Endothelial cell of umbilical vein (primary cell): ENCODE data around the gene THSD4. TPM values are rescaled to one million over a fixed set of nuclear protein-coding genes. Genes with fewer than 3 reads are reported as not detected.

Source experiments
- BruUV-seq: library from RNA; stranded (reverse); fragments of 400-500 nt; replicated peaks from 2 replicates; lab custom pipeline; 2021; lab: Mats Ljungman, UMichigan
- CTCF ChIA-PET: fragments of 300-600, 350-600 bp; sonication (Branson Sonifier 250); formaldehyde crosslinking; loops from one replicate; lab custom pipeline; 2021; ENCODE audit warnings: antibody characterized with exemption, inconsistent platforms; lab: Charles Lee
- POLR2A ChIA-PET: fragments of 300-600, 350-600 bp; sonication (Branson Sonifier 250); formaldehyde crosslinking; loops from one replicate; lab custom pipeline; 2021; ENCODE audit warnings: antibody characterized with exemption, inconsistent platforms; lab: Charles Lee
- DNase-seq: peaks from one replicate; pipeline ENCODE4 v3.0.0-alpha.2; 2011; ENCODE audit warnings: low read depth, low spot score
- FAIRE-seq: peaks from 2 replicates; lab custom pipeline; 2011; peaks lifted over from hg19 to GRCh38; lab: Jason Lieb, UNC
- H2AFZ ChIP-seq: 2 replicates; pipeline ENCODE4 v1.6.0; 2012; ENCODE audit warnings: low read depth, low read length, control low read depth, inconsistent platforms
- H3K27ac ChIP-seq: 2 replicates; pipeline ENCODE4 v1.5.1; 2011; ENCODE audit warnings: low read depth, mild to moderate bottlenecking, control low read depth, low read length, moderate library complexity; ENCODE audit not compliant: insufficient read depth
- H3K27me3 ChIP-seq, 2 experiments: 2 replicates each; pipeline versions ENCODE4 v1.6.0 to v1.6.1; 2011; ENCODE audit warnings: low read length in 2 of 2, mixed read lengths in 1 of 2; ENCODE audit not compliant: control insufficient read depth in 2 of 2, insufficient read depth in 2 of 2
- H3K36me3 ChIP-seq, 2 experiments: 2 replicates in 1 of 2; 3 replicates in 1 of 2; pipeline ENCODE4 v1.5.1; 2011; ENCODE audit warnings: low read length in 2 of 2, mild to moderate bottlenecking in 1 of 2, moderate library complexity in 1 of 2; ENCODE audit not compliant: control insufficient read depth in 2 of 2, insufficient read depth in 2 of 2; ENCODE audit errors: extremely low read depth in 1 of 2
- H3K4me1 ChIP-seq: 3 replicates; pipeline ENCODE4 v1.5.1; 2011; ENCODE audit warnings: mild to moderate bottlenecking, low read length; ENCODE audit not compliant: control insufficient read depth, insufficient read depth; ENCODE audit errors: extremely low read depth
- H3K4me2 ChIP-seq: 2 replicates; pipeline ENCODE4 v1.6.1; 2011; ENCODE audit warnings: low read length, control low read depth, mixed read lengths; ENCODE audit not compliant: insufficient read depth
- H3K4me3 ChIP-seq, 3 experiments: fragments of 200-600 bp in 1 of 3; sonication (generic), shearing (Covaris generic) in 1 of 3; replicated peaks in 1 of 3; 2 replicates each; pipeline ENCODE4 v1.5.1; 2011 to 2016; ENCODE audit warnings: control low read depth in 3 of 3, low read length in 3 of 3, mild to moderate bottlenecking in 2 of 3, inconsistent platforms in 1 of 3, low read depth in 1 of 3, moderate library complexity in 1 of 3; ENCODE audit not compliant: insufficient read depth in 1 of 3
- H3K79me2 ChIP-seq: 2 replicates; pipeline ENCODE4 v1.6.0; 2012; ENCODE audit warnings: low read length, inconsistent platforms; ENCODE audit not compliant: control insufficient read depth, insufficient read depth
- H3K9ac ChIP-seq: replicated peaks from 2 replicates; pipeline ENCODE3; 2011; ENCODE audit warnings: low read length, control low read depth; ENCODE audit not compliant: insufficient read depth; ENCODE audit errors: extremely low read depth
- H3K9me1 ChIP-seq: replicated peaks from 3 replicates; pipeline ENCODE4 v1.6.0; 2011; ENCODE audit warnings: mild to moderate bottlenecking, low read length; ENCODE audit not compliant: control insufficient read depth, insufficient read depth; ENCODE audit errors: extremely low read depth
- H3K9me3 ChIP-seq: replicated peaks from 2 replicates; pipeline ENCODE4 v1.5.1; 2012; ENCODE audit warnings: low read length, inconsistent platforms; ENCODE audit not compliant: control insufficient read depth, insufficient read depth
- H4K20me1 ChIP-seq: replicated peaks from 2 replicates; pipeline ENCODE3; 2011; ENCODE audit warnings: mild to moderate bottlenecking, low read length; ENCODE audit not compliant: control insufficient read depth, insufficient read depth; ENCODE audit errors: extremely low read depth
- CTCF ChIP-seq, 2 donors: IDR thresholded peaks; 1 replicate in 1 of 2; 2 replicates in 1 of 2; pipeline ENCODE4 v1.5.1; 2011; ENCODE audit warnings: low read length in 2 of 2, mild to moderate bottlenecking in 2 of 2, moderate library complexity in 2 of 2, control low read depth in 1 of 2, inconsistent platforms in 1 of 2, low read depth in 1 of 2; ENCODE audit not compliant: insufficient read depth in 1 of 2; ENCODE audit errors: extremely low read depth in 1 of 2
- EZH2 ChIP-seq: IDR thresholded peaks from 2 replicates; pipeline ENCODE4 v1.6.1; 2012; ENCODE audit warnings: borderline replicate concordance, low read depth, mild to moderate bottlenecking, moderate library complexity, low read length, inconsistent platforms; ENCODE audit not compliant: severe bottlenecking
- FOS ChIP-seq: IDR thresholded peaks from 2 replicates; pipeline ENCODE4 v1.6.1; 2011; ENCODE audit warnings: mild to moderate bottlenecking, low read length, moderate library complexity, borderline replicate concordance; ENCODE audit not compliant: insufficient read depth
- GATA2 ChIP-seq: IDR thresholded peaks from 2 replicates; pipeline ENCODE4 v1.7.0; 2011; ENCODE audit warnings: low read depth, mild to moderate bottlenecking, moderate library complexity, mixed read lengths, low read length; ENCODE audit not compliant: insufficient read length, insufficient read depth
- JUN ChIP-seq: IDR thresholded peaks from 2 replicates; pipeline ENCODE4 v1.6.1; 2011; ENCODE audit warnings: borderline replicate concordance, low read depth; ENCODE audit not compliant: insufficient read length, insufficient read depth
- MYC ChIP-seq: IDR thresholded peaks from one replicate; pipeline ENCODE4 v1.6.1; 2011; ENCODE audit warnings: mild to moderate bottlenecking, low read depth, low read length
- POLR2A ChIP-seq: IDR thresholded peaks from 2 replicates; pipeline ENCODE4 v1.6.1; 2012; ENCODE audit warnings: low read depth, mild to moderate bottlenecking, control low read depth, low read length
- POLR2AphosphoS5 ChIP-seq: IDR thresholded peaks from 2 replicates; pipeline ENCODE4 v1.6.1; 2012; ENCODE audit warnings: low read depth, mild to moderate bottlenecking, control low read depth, low read length, moderate library complexity; ENCODE audit not compliant: insufficient read depth
- dilution Hi-C: fragments of 300-500 bp; cut with MboI; formaldehyde crosslinking; loops from one replicate; pipeline ENCODE4 v1.15.0; 2019; ENCODE audit warnings: low sequenced_read_pairs; ENCODE audit not compliant: extremely low pct_ligation_motif_present
- intact Hi-C: fragments of 100-400 bp; cut with micrococcal nuclease; formaldehyde crosslinking; loops from one replicate; pipeline ENCODE4 v1.10.0; 2022
- polyA plus RNA-seq, 4 experiments: library from polyadenylated mRNA; depleted of rRNA in 3 of 4; stranded (reverse) in 3 of 4; unstranded in 1 of 4; fragments of >200 nt; gene quantifications; 2 replicates each; pipeline versions ENCODE4 v1.2.1 to v1.2.3, GENCODE V29; 2011 to 2012; ENCODE audit warnings: missing spikeins in 1 of 4
- total RNA-seq: library from RNA; stranded (reverse); gene quantifications from 2 replicates; pipeline ENCODE4 v1.2.3, GENCODE V29; 2021
- TF ChIP-seq, protein P1 (sequence below): IDR thresholded peaks from 2 replicates; pipeline ENCODE4 v1.6.1; 2011; ENCODE audit not compliant: insufficient read depth, insufficient read length

Gene THSD4
- total and polyA plus RNA-seq, 2 donors (not counting 3 experiments of a cell fraction or from before 2014, with no cell fraction given): 9.9 to 25.4 TPM

GRCh38 chr15:71643918-71644317 is 528.6 kb downstream of the THSD4 start:
- Histone ChIP-seq H3K4me3 (no peak overlapping the region), H4K20me1 (no peaks in the 10 kb centered on the region), H3K36me3 (no peaks in the 10 kb centered on the region), H2AFZ (no peak overlapping the region), H3K79me2 (no peaks in the 10 kb centered on the region), H3K4me2 (no peak overlapping the region), H3K27ac (no peak overlapping the region), H3K9ac (no peak overlapping the region), H3K27me3 (peaks cover 0 to 2% of the 10 kb centered on the region in 2 experiments), H3K9me3 (no peaks in the 10 kb centered on the region), H3K4me1 (no peaks in the 10 kb centered on the region), H3K9me1 (no peaks in the 10 kb centered on the region)
- ChIA-PET CTCF (interaction anchor here (0.8 to 1.5 kb wide), 4 partner anchors 10 to 197 kb away, joined by 3 to 4 read pairs (median 4); no protein-coding TSS in a partner anchor), POLR2A (no interaction called here)
- dilution Hi-C loops (no loop called here), intact Hi-C loops (no loop called here)
- no peak for DNase-seq
- no peak for FAIRE-seq
- BruUV-seq: no TSS peak
- TF ChIP-seq, protein P1, sequence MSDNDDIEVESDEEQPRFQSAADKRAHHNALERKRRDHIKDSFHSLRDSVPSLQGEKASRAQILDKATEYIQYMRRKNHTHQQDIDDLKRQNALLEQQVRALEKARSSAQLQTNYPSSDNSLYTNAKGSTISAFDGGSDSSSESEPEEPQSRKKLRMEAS: no peak
- TF ChIP-seq POLR2AphosphoS5 (no peak), JUN (no peak), POLR2A (no peak), CTCF (IDR thresholded peaks at IDR 0.05; ENCODE audit: extremely low read depth in 1 of 2, insufficient read depth in 1 of 2, low read depth in 1 of 2, low read length in 2 of 2) (no peak), MYC (no peak), EZH2 (no peak), FOS (no peak), GATA2 (no peak)
